Muscle of leg (tissue), 11 donors: Measurements from ENCODE around the gene LANCL1. TPM values are rescaled to one million over a fixed set of nuclear protein-coding genes. Genes with fewer than 3 reads are reported as not detected.

Source experiments
- DNase-seq: peaks from one replicate; pipeline ENCODE4 v3.0.0; 2013
- H3K27ac ChIP-seq: one replicate; pipeline ENCODE4 v1.5.1; 2013; ENCODE audit warnings: mild to moderate bottlenecking, low read length, control low read depth
- H3K27me3 ChIP-seq: one replicate; pipeline ENCODE4 v1.6.1; 2013; ENCODE audit warnings: low read length; ENCODE audit not compliant: control insufficient read depth, insufficient read depth
- H3K36me3 ChIP-seq: one replicate; pipeline ENCODE4 v1.6.1; 2013; ENCODE audit warnings: low read length; ENCODE audit not compliant: control insufficient read depth, insufficient read depth
- H3K4me1 ChIP-seq: one replicate; pipeline ENCODE4 v1.6.1; 2013; ENCODE audit warnings: low read length; ENCODE audit not compliant: control insufficient read depth, insufficient read depth
- H3K4me3 ChIP-seq: one replicate; pipeline ENCODE4 v1.5.1; 2013; ENCODE audit warnings: low read length, control low read depth
- H3K9me3 ChIP-seq: replicated peaks from 2 replicates; pipeline ENCODE4 v1.6.1; 2013; ENCODE audit warnings: low read depth, low read length; ENCODE audit not compliant: control insufficient read depth
- WGBS: methylation state at CpG from one replicate; pipeline ENCODE4 v1.1.5; 2013; ENCODE audit warnings: missing lambda C conversion rate; ENCODE audit not compliant: insufficient coverage; 5-methylcytosine and 5-hydroxymethylcytosine counted together
- polyA plus RNA-seq, 8 donors: library from polyadenylated mRNA; unstranded; fragments of 120-200 nt; gene quantifications; one replicate each; pipeline versions ENCODE4 v1.2.1 to v1.2.3, GENCODE V29; 2013; ENCODE audit warnings: inconsistent platforms in 1 of 8, low replicate concordance in 1 of 8; ENCODE audit not compliant: insufficient read length in 8 of 8, insufficient read depth in 1 of 8
- total RNA-seq: library from RNA; stranded (reverse); fragments of 120-200 nt; gene quantifications from one replicate; pipeline ENCODE4 v1.2.4, GENCODE V29; 2013

Gene LANCL1
- total and polyA plus RNA-seq, 9 donors: 33.9 to 68.6 (median 46.4) TPM

- Histone ChIP-seq H3K27ac (no peak overlapping the region), H3K9me3 (peaks cover 6% of the 10 kb centered on the region), H3K36me3 (no peaks in the 10 kb centered on the region), H3K4me1 (peaks cover 3% of the 10 kb centered on the region), H3K27me3 (no peaks in the 10 kb centered on the region), H3K4me3 (no peak overlapping the region)
- WGBS: 38% methylated on average over 3 of the region's 3 CpGs
- no peak for DNase-seq
Observed at GRCh38 chr2:210421916-210422315, 54.6 kb downstream of the LANCL1 start.

GRCh38 chr2:210412660-210413059, 63.9 kb downstream of the LANCL1 start:
- H3K9me3 ChIP-seq: no peaks in the 10 kb centered on the region
- DNase-seq: no peak
- H3K27ac ChIP-seq: no peak overlapping the region
- no peaks in the 10 kb centered on the region for H3K4me1 ChIP-seq
- no peak overlapping the region for H3K4me3 ChIP-seq
- no peaks in the 10 kb centered on the region for H3K27me3 ChIP-seq
- WGBS: no CpG with 5 or more reads among the region's 1 CpG
- no peaks in the 10 kb centered on the region for H3K36me3 ChIP-seq

- no peaks in the 10 kb centered on the region for H3K36me3 ChIP-seq
- WGBS: no CpG with 5 or more reads among the region's 1 CpG
- no peak overlapping the region for H3K27ac ChIP-seq
- no peaks in the 10 kb centered on the region for H3K9me3 ChIP-seq
- no peaks in the 10 kb centered on the region for H3K4me1 ChIP-seq
- H3K27me3 ChIP-seq: no peaks in the 10 kb centered on the region
- no peak overlapping the region for H3K4me3 ChIP-seq
- no peak for DNase-seq
Observed at GRCh38 chr2:210410542-210410941, 66.0 kb downstream of the LANCL1 start.

- no peaks in the 10 kb centered on the region for H3K36me3 ChIP-seq
- H3K9me3 ChIP-seq: no peaks in the 10 kb centered on the region
- WGBS: no CpG with 5 or more reads among the region's 3 CpGs
- no peak overlapping the region for H3K27ac ChIP-seq
- no peak overlapping the region for H3K4me3 ChIP-seq
- no peaks in the 10 kb centered on the region for H3K27me3 ChIP-seq
- H3K4me1 ChIP-seq: peaks cover 5% of the 10 kb centered on the region
- DNase-seq: peak; percentile 36
Observed at GRCh38 chr2:210399440-210400041, 77.0 kb downstream of the LANCL1 start.

- Histone ChIP-seq H3K4me3 (no peak overlapping the region), H3K9me3 (no peaks in the 10 kb centered on the region), H3K36me3 (no peaks in the 10 kb centered on the region), H3K4me1 (peaks cover 11% of the 10 kb centered on the region), H3K27me3 (no peaks in the 10 kb centered on the region), H3K27ac (peak overlapping the region; percentile 82)
- peak; percentile 93 for DNase-seq
- WGBS: no CpG with 5 or more reads among the region's 4 CpGs
Observed at GRCh38 chr2:210392469-210392881, 84.1 kb downstream of the LANCL1 start.

GRCh38 chr2:210389856-210390255, 86.7 kb downstream of the LANCL1 start:
- H3K4me1 ChIP-seq: peaks cover 11% of the 10 kb centered on the region

GRCh38 chr2:210388148-210388547, 88.4 kb downstream of the LANCL1 start:
- DNase-seq: no peak
- no peaks in the 10 kb centered on the region for H3K27me3 ChIP-seq
- no peak overlapping the region for H3K27ac ChIP-seq
- H3K36me3 ChIP-seq: no peaks in the 10 kb centered on the region
- H3K9me3 ChIP-seq: no peaks in the 10 kb centered on the region
- no peak overlapping the region for H3K4me3 ChIP-seq
- H3K4me1 ChIP-seq: peaks cover 11% of the 10 kb centered on the region

More at GRCh38 chr2:210389856-210390255, 86.7 kb downstream of the LANCL1 start:
- 100% methylated on average over 1 of the region's 3 CpGs for WGBS
- Histone ChIP-seq H3K27me3 (no peaks in the 10 kb centered on the region), H3K27ac (no peak overlapping the region), H3K4me3 (no peak overlapping the region), H3K9me3 (no peaks in the 10 kb centered on the region), H3K36me3 (no peaks in the 10 kb centered on the region)
- DNase-seq: no peak

GRCh38 chr2:210387074-210387473, 89.5 kb downstream of the LANCL1 start:
- DNase-seq: peak; percentile 10
- Histone ChIP-seq H3K9me3 (no peaks in the 10 kb centered on the region), H3K27me3 (no peaks in the 10 kb centered on the region), H3K36me3 (no peaks in the 10 kb centered on the region), H3K4me3 (no peak overlapping the region), H3K27ac (no peak overlapping the region), H3K4me1 (peaks cover 2% of the 10 kb centered on the region)
- WGBS: no CpG with 5 or more reads among the region's 1 CpG

Other genes with a start within 250 kb of the LANCL1 start
- 10,096 TPM for gene MYL1, start 161.6 kb downstream of the LANCL1 start, total RNA-seq
- 1,000 to 10,000 TPM; 3,329 to 9,150 (median 6,548) TPM for gene MYL1, start 161.6 kb downstream of the LANCL1 start, polyA plus RNA-seq
- gene CPS1, start 79.8 kb upstream of the LANCL1 start, total RNA-seq: 2.1 TPM
- gene CPS1, start 79.8 kb upstream of the LANCL1 start, polyA plus RNA-seq: 10 to 100 TPM in 1 of 8 donors, 1 to 10 TPM in 6, under 1 TPM in 1; 0.78 to 28.9 (median 1.6) TPM